ENCODE measurements around the gene FOXA1.
A peak's percentile ranks its signal among the peaks of the same experiment; 100 is the strongest.

- TF ChIP-seq POLR2AphosphoS5 (IDR thresholded peaks at IDR 0.05): peak in 1 of 4 donors; percentile 1
- TF ChIP-seq CTCF (IDR thresholded peaks at IDR 0.05): no peak
These were observed 4.5 kb downstream of the FOXA1 start for GRCh38 chr14:37590428-37591139.

Data from sigmoid colon (tissue), 4 donors.